Stimulated activated CD4-positive, alpha-beta T cell treated with anti-CD3 and anti-CD28 coated beads, Interleukin-4, amount 100 ng/mL, for 4 hours (primary cell): Measurements from ENCODE around the gene KIAA1755.

Source experiments
- DNase-seq, 2 experiments: peaks; one replicate each; pipeline ENCODE4 v3.0.0-alpha.2; 2020

KIAA1755 gene

GRCh38 chr20:38175304-38176180 lies 85.0 kb downstream of the KIAA1755 start:
- no peak for DNase-seq

DNA sequence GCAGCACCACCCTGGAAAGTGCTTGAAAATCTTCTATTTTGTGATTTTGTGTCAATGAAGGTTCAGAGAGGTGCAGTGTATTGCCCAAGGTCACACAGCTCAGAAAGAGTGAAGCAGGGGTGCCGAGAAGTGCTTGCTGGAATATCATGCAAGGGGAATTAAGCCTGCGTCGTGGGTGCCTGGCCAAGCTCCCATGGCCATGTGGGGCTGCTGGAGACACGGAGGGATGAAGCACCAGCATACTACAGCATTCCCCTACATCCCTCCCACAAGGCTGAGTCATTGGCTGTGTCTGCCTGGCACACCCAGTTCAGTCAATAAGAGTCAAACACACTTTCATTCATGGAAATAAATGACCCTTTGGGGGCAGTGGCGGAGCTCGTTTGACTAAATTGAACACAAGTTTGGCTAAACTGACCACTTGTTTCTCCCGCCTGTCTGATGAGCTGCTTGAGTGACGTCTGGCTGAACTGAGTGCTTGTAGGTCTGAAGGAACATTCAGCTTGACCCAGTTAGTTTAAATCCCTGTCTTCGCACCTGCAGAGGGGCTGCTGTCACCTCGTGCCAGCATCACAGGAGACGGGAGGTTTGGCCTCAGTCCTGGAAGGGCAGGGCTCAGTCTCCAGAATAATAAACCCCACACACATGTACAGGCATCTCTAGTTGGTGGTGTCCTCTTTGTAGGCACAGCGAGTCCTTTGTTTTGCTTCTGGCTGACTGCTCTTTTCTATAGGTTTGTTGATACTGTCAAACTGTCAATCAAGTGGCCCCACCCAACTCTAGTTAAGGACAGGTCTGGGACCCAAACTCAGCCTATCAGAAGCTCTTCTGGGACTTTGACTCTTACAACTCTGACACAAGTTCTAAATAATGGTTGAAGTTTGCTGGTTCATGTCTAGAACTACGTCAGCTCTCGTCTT lies 87.0 kb downstream of the KIAA1755 start:
- no peak for DNase-seq

DNA sequence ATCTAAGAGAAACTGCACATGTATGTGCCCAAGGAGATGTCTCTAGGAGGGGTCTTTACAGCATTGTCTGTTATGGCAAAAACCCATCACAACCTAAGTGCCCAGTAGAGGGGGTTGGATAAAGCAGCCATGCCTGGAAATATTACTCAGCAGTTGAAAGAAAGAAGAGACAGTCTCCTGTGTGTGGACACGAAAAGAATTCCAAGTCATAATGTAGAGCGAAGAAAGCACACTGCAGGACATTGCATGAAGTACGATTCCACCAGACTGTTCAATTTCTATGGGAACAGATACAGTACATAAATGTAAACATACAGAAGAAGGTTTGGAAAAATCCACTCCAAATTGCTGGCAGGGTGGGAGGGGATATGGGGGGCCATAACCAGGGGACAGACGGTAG lies 88.1 kb downstream of the KIAA1755 start:
- no peak for DNase-seq

DNA sequence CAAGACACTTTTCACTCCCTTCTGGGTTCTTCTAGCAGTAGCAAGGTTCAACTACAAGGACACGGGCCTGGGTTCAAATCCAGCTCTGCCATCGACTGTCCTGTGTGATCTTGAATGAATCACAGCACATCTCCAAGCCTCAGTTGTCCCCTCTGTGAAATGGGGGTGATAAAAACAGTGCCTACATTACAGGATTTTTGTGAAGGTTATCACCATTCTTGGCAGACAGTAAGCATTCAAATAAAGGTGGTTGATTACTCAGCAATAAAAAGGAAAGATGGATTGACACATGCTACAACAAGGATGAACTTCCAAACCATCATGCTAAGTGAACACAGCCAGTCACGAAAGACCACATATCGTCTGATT lies 88.9 kb downstream of the KIAA1755 start:
- no peak for DNase-seq

DNA sequence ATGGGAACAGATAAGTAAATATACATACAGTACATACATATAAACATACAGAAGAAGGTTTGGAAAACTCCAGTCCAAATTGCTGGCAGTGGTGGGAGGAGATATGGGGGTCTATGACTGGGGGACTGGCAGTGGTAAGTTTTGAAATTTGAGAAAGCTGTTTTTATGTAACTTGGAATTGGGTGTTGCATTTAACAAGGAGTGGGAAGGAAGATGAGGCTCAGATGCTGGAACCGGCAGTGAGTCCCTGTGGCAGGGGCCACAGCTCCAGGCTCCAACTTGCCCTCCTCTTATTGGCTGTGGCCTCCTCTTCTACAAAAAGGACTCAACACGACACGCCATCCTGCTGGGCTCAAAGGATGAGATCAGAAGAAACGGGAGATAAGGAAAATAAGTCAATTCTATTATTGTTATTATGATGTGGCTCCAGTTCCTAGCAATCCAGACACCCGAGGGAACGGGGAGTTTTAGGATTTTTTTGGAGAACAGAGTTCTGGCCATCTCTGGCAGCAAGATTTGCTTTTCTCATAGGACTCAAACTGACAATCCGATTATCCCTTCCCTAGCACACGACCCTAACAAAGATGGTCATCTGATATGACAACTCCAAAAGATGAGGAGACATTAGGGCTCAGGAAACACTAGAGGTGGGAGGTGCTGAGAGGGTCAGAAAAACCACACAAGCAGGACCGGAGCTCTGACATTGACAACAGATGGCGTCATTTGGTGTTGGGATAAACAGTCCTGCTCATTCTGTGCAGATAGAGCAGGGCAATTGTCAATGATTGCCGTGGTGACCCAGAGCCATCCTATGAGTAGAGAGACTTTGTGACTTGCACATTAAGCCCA lies 89.5 kb downstream of the KIAA1755 start:
- no peak for DNase-seq

GRCh38 chr20:38170219-38170825 lies 90.2 kb downstream of the KIAA1755 start:
- DNase-seq: no peak

DNA sequence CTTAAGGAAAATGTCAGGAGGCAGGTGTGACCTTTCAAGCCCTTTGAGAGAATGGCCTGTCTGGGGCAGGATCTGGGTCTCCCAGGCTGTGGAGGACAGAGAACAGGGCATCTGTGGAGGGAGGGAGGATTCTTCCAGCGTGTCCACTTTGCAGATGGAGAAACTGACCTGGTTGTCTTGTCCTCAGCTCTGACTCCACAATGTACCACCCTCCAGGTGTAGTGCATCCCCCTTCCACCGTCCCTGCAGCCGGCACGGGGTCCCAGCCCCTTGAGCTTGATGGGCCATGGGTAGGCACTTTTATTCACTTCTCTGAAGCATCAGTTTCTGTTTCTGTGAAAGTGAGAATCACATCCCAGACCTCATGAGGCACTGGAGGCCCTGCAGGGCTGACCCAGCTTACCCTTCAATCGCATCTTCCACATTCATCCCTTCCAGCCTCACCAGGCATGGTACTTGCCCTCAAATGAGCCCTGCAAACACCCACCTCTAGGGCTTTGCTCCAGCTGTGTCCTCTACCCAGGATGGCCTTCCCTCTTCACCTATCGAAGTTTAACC lies 90.8 kb downstream of the KIAA1755 start:
- DNase-seq: no peak

GRCh38 chr20:38168791-38169589 lies 91.5 kb downstream of the KIAA1755 start:
- no peak for DNase-seq

DNA sequence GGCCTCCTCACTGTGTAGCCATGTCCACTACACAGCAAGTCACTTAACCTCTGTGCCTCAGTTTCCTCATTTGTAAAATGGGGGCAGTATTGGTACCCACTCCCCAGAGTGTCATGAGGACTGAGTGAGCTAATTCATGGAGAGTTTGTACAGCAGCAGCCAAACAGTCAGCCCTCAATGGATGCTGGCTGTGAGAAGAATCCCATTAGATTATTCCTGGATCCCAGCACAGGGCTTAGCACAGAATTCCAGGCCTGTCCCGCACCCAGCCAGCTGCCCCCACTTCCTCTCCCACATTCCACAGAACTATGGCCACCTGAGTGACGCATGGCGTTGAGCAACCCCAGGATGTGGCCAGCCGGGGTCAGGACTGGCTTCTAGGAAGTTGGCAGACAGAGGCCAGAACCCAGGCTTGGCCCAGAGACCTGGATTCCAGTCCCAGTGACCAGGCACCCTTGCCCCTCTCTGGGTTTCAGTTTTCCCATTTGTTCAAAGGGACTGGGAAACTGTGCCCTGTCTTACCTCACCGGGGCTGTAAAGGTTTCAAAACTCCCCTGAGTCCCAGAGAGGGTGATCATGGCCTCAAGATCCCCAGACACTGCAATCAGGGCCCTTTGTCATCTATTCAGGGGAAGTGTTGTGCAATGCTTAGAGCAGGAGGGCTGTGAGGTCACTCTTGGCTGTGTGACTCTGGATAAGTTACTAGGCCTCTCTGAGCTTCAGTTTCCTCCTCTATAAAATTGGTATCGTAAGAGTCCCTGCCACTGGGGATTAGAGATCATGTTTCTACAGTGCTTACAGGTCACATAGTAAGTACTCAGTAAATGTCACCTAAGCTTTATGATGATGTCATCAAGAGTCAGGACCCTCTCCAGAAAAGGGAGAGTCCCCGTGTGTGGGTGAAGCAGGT lies 92.4 kb downstream of the KIAA1755 start:
- no peak for DNase-seq

- DNase-seq: no peak
Measured at GRCh38 chr20:38167328-38167850, 93.1 kb downstream of the KIAA1755 start.

- DNase-seq: no peak
Measured at GRCh38 chr20:38166703-38167233, 93.8 kb downstream of the KIAA1755 start.

GRCh38 chr20:38165966-38166702 lies 94.4 kb downstream of the KIAA1755 start:
- DNase-seq: no peak

DNA sequence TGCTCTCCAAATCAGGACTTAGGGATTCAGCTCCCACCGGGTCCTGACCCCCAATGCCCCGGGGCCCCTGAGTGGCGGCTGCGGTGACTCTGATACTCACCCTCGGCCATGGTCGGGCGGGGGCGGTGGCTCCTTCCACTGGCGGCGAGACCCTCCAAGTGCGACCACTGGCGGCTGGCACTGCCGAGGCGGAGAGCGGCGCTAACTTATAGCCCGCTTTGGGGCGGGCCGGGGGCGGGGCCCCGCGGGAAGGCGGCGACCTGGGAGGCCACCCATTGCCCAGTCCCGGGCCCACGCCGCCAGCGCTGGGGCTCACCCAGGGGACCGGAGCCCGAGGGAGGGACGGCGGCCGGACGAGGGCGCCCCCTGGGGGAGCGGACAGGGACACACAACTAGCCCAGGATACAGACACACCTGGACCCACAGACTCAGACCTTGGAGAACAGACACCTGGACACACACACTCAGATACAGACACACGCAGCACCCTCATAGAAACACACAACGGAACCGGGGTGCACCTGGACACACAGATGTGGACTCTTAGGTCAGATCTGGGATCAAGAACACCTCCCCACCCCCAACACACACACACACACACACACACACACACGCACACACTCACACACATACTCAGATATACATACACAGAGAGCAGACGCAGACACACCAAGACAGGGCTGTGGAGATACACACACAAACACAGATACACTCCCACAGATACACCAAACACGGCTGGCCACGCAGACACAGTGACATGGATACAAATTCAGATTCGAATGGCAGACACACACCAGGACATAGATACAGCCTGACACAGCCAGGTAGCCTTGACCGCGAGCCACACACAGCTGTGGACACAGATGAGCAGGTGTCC lies 95.2 kb downstream of the KIAA1755 start, which contains the start of gene TGM2:
Gene TGM2, minus strand, starts transcription at position 182 of the 877 bp plus-strand sequence. Its CDS starts 72 bp downstream, at position 110.
- peak; percentile 3 to 40 for DNase-seq

DNA sequence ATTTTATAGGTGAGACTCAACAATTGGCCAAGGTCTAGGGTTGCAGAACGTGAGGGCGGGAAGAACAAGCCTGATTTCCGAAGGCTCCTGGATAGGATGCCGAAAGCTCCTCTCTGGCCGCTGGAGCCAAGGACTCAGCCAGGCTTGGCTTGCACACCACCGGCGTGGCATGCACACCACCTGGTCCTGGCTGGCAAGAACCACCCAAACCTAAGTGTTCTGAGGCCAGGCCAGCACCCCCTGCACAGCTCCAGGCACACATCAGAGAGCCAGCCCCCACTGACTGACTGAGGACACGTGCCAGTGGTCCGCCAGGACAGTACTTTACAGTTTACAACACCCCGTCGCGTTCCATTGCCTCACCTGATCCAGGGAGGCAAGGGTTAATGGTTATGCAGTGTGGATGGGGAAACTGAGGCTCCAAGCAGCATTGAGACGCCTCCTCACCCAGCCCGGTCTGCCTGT lies 95.9 kb downstream of the KIAA1755 start:
- no peak for DNase-seq

- DNase-seq: no peak
Measured at GRCh38 chr20:38164069-38164468, 96.5 kb downstream of the KIAA1755 start.

GRCh38 chr20:38162878-38163875 lies 97.4 kb downstream of the KIAA1755 start:
- no peak for DNase-seq
